SH-SY5Y (cell line): ENCODE results near the gene FRMD5.

Source experiments
- GATA2 ChIP-seq: IDR thresholded peaks from 2 replicates; pipeline ENCODE4 v1.6.1; 2011; ENCODE audit warnings: mild to moderate bottlenecking, low read depth, low read length
- GATA3 ChIP-seq: IDR thresholded peaks from 2 replicates; pipeline ENCODE4 v1.6.1; 2011; ENCODE audit warnings: low read depth, mild to moderate bottlenecking, low read length, moderate library complexity

GRCh38 chr15:44181410-44181809, 13.7 kb downstream of the FRMD5 start:
- TF ChIP-seq GATA2 = no peak
- no peak for TF ChIP-seq GATA3
